SH-SY5Y (cell line): Measurements from ENCODE around the gene PHLDB1.

ENCODE experiments used
- GATA2 ChIP-seq: IDR thresholded peaks from 2 replicates; pipeline ENCODE4 v1.6.1; 2011; ENCODE audit warnings: mild to moderate bottlenecking, low read depth, low read length
- GATA3 ChIP-seq: IDR thresholded peaks from 2 replicates; pipeline ENCODE4 v1.6.1; 2011; ENCODE audit warnings: low read depth, mild to moderate bottlenecking, low read length, moderate library complexity

DNA sequence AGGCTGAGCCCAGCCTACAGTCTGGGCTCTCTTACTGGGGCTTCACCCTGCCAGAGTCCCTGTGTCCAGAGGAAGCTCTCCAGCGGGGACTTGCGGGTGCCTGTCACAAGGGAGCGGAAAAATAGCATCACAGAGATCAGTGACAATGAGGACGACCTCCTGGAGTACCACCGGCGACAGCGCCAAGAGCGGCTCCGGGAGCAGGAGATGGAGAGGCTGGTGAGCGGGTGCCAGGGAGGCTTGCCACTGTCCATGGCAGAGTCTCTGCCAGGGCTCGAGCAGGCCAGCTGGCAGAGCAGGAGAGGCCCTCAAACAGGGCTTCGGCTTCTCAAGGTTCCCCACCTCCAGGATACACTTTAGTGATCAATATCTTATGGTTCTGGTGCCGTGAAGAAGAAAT is 21.0 kb downstream of the PHLDB1 start:
- TF ChIP-seq GATA3 (no peak), GATA2 (no peak)
